Mucosa of descending colon (tissue), 3 donors: ENCODE results near the gene CATSPERZ. TPM values are rescaled to one million over a fixed set of nuclear protein-coding genes. Genes with fewer than 3 reads are reported as not detected.

Source experiments
- ATAC-seq: fragments of 200-7000 bp; cut with Tn5 transposase; one replicate; pipeline ENCODE4 v1.9.1; 2020; ENCODE audit warnings: mild to moderate bottlenecking, moderate library complexity
- DNase-seq, 3 donors: peaks; one replicate each; pipeline ENCODE4 v3.0.0-alpha.2; 2020
- H3K36me3 ChIP-seq: fragments of 200-600 bp; one replicate; pipeline ENCODE4 v1.8.0; 2021; ENCODE audit warnings: low read depth, mild to moderate bottlenecking
- H3K4me1 ChIP-seq: fragments of 200-600 bp; one replicate; pipeline ENCODE4 v1.8.0; 2021; ENCODE audit warnings: low read depth, mild to moderate bottlenecking
- H3K4me3 ChIP-seq: fragments of 200-600 bp; one replicate; pipeline ENCODE4 v1.8.0; 2021; ENCODE audit warnings: mild to moderate bottlenecking
- H3K9me3 ChIP-seq: fragments of 200-600 bp; one replicate; pipeline ENCODE4 v1.8.0; 2021; ENCODE audit warnings: mild to moderate bottlenecking
- intact Hi-C, 2 donors: fragments of 100-400 bp; cut with DNase I in 1 of 2; cut with micrococcal nuclease in 1 of 2; formaldehyde crosslinking; loops; one replicate each; pipeline versions ENCODE4 v1.11.0 to v1.11.1; 2022; cut with DNase I, micrococcal nuclease
- total RNA-seq, 3 donors: library from RNA; stranded (reverse); fragmentation: NEBNext Ultra II Directional in 2 of 3; extraction: Animal tissue kit (Norgen Biotek cat#: 25700) in 2 of 3; gene quantifications; one replicate each; pipeline versions ENCODE4 v1.2.1 to v1.2.4, GENCODE V29; 2021 to 2023
- TF ChIP-seq, protein P1 (sequence below): fragments of 200-600 bp; IDR thresholded peaks from one replicate; pipeline ENCODE4 v1.8.0; 2022; ENCODE audit warnings: antibody characterized with exemption, mild to moderate bottlenecking
- donor health status: DM: no; HTN: no; CAD: no; lungs with moderate emphysema.
- donor health status: DM: no; HTN: no; CAD: no.
- donor health status: DM: no; HTN: yes; CAD: no.

Gene CATSPERZ
- total RNA-seq, 3 donors from 2014 or later = not detected

DNA sequence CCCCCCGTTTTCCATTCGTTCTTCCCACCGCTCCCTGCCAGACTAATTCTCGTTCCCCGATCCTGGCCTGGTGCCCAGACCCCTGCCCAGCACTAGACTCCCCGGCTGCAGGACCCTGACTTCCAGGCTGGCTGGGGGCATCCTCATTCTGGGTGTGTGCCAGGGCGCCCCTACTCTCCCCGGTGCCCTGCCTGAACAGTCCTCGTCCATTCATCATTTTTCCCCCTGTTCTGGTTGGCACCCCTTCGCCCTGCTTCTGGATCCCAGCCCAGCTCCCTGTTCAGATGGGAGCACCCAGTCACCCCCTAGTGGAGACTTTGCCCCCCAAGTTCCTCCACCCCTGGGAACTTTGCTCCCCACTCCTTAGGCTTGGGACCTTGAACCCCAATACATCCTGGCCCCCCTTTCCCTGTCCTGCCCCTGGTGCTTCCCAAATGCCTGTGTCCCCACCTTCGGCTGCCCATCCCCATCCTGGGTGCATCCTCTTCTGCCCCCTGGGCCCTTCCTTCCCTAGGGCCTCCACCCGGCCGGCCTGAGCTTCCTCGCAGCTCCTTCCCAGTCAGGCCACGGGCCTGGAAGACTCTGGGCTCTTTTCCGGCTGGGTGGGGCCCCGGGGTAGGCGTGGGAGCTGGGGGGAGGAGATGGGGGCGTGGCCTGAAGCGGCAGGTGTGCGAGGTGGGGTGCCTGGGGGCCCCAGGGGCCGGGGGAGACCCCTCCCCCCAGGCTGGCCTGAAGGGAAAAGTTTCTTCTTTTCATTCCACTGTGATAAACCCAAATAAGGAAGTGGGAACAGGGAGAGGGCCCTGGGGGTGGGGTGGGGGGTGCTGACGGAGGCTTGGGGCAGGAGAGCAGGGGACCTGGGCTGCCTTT is 47.9 kb upstream of the CATSPERZ start:
- H3K9me3 ChIP-seq = no peaks in the 10 kb centered on the region
- TF ChIP-seq, protein P1, sequence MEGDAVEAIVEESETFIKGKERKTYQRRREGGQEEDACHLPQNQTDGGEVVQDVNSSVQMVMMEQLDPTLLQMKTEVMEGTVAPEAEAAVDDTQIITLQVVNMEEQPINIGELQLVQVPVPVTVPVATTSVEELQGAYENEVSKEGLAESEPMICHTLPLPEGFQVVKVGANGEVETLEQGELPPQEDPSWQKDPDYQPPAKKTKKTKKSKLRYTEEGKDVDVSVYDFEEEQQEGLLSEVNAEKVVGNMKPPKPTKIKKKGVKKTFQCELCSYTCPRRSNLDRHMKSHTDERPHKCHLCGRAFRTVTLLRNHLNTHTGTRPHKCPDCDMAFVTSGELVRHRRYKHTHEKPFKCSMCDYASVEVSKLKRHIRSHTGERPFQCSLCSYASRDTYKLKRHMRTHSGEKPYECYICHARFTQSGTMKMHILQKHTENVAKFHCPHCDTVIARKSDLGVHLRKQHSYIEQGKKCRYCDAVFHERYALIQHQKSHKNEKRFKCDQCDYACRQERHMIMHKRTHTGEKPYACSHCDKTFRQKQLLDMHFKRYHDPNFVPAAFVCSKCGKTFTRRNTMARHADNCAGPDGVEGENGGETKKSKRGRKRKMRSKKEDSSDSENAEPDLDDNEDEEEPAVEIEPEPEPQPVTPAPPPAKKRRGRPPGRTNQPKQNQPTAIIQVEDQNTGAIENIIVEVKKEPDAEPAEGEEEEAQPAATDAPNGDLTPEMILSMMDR = no peak
- peak; percentile 90 to 92 (median 91) for DNase-seq
- peak; percentile 82 for ATAC-seq
- no peaks in the 10 kb centered on the region for H3K36me3 ChIP-seq
- peaks cover 22% of the 10 kb centered on the region for H3K4me1 ChIP-seq
- intact Hi-C loops = no loop called here
- peak overlapping the region; percentile 78 for H3K4me3 ChIP-seq

DNA sequence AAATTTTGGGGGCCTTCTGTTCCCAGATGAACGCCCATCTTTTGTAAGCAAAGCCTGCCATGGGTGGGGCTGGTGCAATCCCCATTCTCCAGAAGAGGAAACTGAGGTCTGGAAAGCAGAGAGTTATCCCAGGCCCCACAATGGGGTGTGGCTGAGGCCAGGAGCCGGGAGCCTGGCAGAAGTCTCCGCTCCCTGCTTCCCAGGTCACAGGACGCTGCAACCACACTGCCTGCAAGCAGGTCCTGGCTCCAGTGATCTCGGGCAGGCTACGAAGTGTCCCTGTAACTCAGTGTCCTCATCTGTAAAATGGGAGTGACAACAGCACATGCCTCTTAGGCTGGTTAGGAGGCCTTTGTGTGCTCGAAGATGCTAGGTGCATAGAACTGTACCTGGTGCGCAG is 47.1 kb upstream of the CATSPERZ start:
- TF ChIP-seq, protein P1 = no peak
- no peak overlapping the region for H3K4me3 ChIP-seq
- no peaks in the 10 kb centered on the region for H3K9me3 ChIP-seq
- DNase-seq (no peak), ATAC-seq (no peak)
- H3K36me3 ChIP-seq = peaks cover 3% of the 10 kb centered on the region
- peaks cover 17% of the 10 kb centered on the region for H3K4me1 ChIP-seq
- intact Hi-C loops = no loop called here

DNA sequence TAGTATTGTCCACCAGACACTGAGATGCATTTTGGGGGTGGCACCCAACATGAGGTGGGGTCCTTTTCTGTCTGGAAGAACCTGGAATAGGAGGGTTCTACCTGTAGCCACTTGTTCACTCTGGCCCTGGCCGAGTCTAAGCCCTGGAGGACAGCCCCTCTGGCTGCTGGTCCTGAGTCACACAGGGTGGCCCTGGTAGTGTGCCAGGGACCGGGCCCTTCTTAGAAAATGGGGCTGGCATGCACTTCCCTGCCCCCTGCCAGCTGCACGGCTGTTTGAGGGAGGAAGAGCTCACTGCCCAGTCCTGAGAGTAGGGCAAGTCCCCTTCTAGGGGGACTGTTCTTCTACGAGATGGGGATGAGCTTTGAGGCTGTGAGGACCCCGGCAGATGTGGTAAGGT is 46.7 kb upstream of the CATSPERZ start:
- TF ChIP-seq, protein P1 = no peak
- H3K4me1 ChIP-seq = peaks cover 16% of the 10 kb centered on the region
- H3K36me3 ChIP-seq = peaks cover 3% of the 10 kb centered on the region
- no peak for DNase-seq
- no peak overlapping the region for H3K4me3 ChIP-seq
- intact Hi-C loops = no loop called here
- no peak for ATAC-seq
- no peaks in the 10 kb centered on the region for H3K9me3 ChIP-seq

DNA sequence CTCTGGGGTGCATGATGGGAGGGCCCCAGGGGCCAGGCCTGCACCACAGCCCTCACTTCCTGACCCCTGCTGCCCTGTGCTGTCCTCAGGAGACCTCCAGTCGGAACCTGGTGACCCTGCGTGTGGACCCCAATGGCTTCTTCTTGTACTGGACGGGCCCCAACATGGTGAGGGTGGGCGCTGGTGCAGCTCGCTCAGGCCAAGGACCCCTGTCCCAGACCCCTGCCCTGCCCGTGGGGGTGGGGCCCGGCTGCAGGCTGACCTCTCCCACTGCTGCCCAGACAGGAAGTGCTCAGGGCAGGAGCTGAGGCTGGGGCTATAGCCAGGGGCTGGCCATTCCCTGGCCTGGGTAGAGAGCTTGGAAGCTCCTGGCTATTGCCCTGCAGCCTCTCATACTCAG is 45.8 kb upstream of the CATSPERZ start:
- intact Hi-C loops = no loop called here
- TF ChIP-seq, protein P1 = no peak
- Histone ChIP-seq H3K4me1 (peaks cover 16% of the 10 kb centered on the region), H3K9me3 (no peaks in the 10 kb centered on the region), H3K4me3 (no peak overlapping the region), H3K36me3 (peaks cover 3% of the 10 kb centered on the region)
- ATAC-seq (no peak), DNase-seq (no peak)

DNA sequence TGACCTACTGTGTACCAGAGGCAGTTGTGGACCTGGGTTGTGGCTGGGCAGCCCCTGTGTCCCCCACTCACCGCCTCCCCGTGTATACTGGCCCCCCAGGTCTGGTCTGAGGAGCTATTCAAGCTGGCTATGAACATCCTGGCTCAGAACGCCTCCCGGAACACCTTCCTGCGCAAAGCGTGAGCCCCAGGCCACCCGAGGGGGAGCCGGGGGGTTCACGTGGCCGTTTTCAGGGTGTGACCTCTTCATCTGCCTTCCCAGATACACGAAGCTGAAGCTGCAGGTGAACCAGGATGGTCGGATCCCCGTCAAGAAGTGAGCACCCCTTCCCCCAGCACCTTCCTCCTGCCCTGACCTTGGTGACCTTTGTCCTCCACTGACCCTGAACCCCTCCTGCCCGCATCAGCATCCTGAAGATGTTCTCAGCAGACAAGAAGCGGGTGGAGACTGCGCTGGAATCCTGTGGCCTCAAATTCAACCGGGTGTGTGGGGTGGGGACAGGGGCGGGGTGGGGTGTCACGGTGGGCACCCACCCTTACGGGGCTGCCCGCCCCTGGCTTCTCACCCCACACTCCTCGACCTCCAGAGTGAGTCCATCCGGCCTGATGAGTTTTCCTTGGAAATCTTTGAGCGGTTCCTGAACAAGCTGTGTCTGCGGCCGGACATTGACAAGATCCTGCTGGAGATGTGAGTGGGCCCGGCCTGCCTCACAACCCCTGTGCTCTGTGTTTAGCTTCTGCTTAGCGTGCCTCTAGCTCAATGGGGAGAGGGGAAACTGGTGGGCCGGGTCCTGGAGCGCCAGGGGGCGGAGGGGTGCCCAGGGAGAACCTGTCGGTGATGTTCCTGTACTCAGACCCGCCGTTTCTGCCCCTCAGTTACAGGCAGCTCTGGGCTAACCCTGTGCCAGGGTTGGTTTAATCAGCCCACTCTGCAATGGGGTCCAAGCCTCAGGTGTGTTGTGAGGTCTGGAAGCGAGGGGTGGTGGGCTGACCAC is 44.7 kb upstream of the CATSPERZ start:
- Histone ChIP-seq H3K4me3 (no peak overlapping the region), H3K9me3 (no peaks in the 10 kb centered on the region), H3K4me1 (peaks cover 14% of the 10 kb centered on the region), H3K36me3 (peaks cover 3% of the 10 kb centered on the region)
- ATAC-seq (no peak), DNase-seq (no peak)
- intact Hi-C loops = no loop called here
- TF ChIP-seq, protein P1 = no peak
